Hepatocyte (in vitro differentiated cells): ENCODE results near the gene RC3H1. TPM values are rescaled to one million over a fixed set of nuclear protein-coding genes. Genes with fewer than 3 reads are reported as not detected.
"Not testable (repeated sequence)": the region's sequence is repeated elsewhere in the genome, so short reads cannot be mapped to it uniquely, and the experiment has no call there.

Experiments
- DNase-seq: peaks from one replicate; pipeline ENCODE4 v3.0.0-alpha.2; 2016; ENCODE audit warnings: low spot score
- H2AFZ ChIP-seq: fragments of 200-600 bp; sonication (generic); 2 replicates; pipeline ENCODE4 v1.6.0; 2016; ENCODE audit warnings: antibody characterized with exemption, mild to moderate bottlenecking
- H3K27ac ChIP-seq: fragments of 200-600 bp; sonication (generic); 2 replicates; pipeline ENCODE4 v1.5.1; 2016; ENCODE audit warnings: mild to moderate bottlenecking
- H3K27me3 ChIP-seq: fragments of 200-600 bp; sonication (generic); 2 replicates; pipeline ENCODE4 v1.6.1; 2016
- H3K36me3 ChIP-seq: fragments of 200-600 bp; sonication (generic); replicated peaks from 2 replicates; pipeline ENCODE4 v1.5.1; 2016; ENCODE audit warnings: low read depth; ENCODE audit not compliant: insufficient read depth
- H3K4me1 ChIP-seq: fragments of 200-600 bp; sonication (generic); 2 replicates; pipeline ENCODE4 v1.5.1; 2016; ENCODE audit warnings: mild to moderate bottlenecking, moderate library complexity; ENCODE audit not compliant: insufficient read depth
- H3K4me2 ChIP-seq: fragments of 200-600 bp; sonication (generic); 2 replicates; pipeline ENCODE4 v1.6.0; 2016
- H3K4me3 ChIP-seq: fragments of 200-600 bp; sonication (generic); 2 replicates; pipeline ENCODE4 v1.5.1; 2016; ENCODE audit warnings: mild to moderate bottlenecking
- H3K79me2 ChIP-seq: fragments of 200-600 bp; sonication (generic); 2 replicates; pipeline ENCODE4 v1.6.0; 2017; ENCODE audit warnings: mild to moderate bottlenecking
- H3K9me2 ChIP-seq: fragments of 200-600 bp; sonication (generic); replicated peaks from 2 replicates; pipeline ENCODE4 v1.6.0; 2017; ENCODE audit warnings: mild to moderate bottlenecking; ENCODE audit not compliant: insufficient read depth
- H3K9me3 ChIP-seq: fragments of 200-600 bp; sonication (generic); 2 replicates; pipeline ENCODE4 v1.5.1; 2016; ENCODE audit warnings: low read depth, mild to moderate bottlenecking
- H4K20me1 ChIP-seq: fragments of 200-600 bp; sonication (generic); 2 replicates; pipeline ENCODE4 v1.6.0; 2016; ENCODE audit warnings: mild to moderate bottlenecking; ENCODE audit not compliant: insufficient read depth, poor library complexity, severe bottlenecking
- EZH2 ChIP-seq: fragments of 200-600 bp; sonication (generic); IDR thresholded peaks from 2 replicates; pipeline ENCODE4 v1.6.1; 2016; ENCODE audit warnings: antibody characterized with exemption, mild to moderate bottlenecking, borderline replicate concordance
- EZH2phosphoT487 ChIP-seq: fragments of 200-600 bp; sonication (generic); IDR thresholded peaks from one replicate; pipeline ENCODE4 v1.6.1; 2018; ENCODE audit warnings: antibody characterized with exemption, mild to moderate bottlenecking, low read depth, moderate library complexity; ENCODE audit not compliant: unreplicated experiment, severe bottlenecking
- WGBS: methylation state at CpG from one replicate; pipeline ENCODE4 v1.1.6; 2016; ENCODE audit warnings: low lambda C conversion rate; ENCODE audit errors: missing lambda C conversion rate; 5-methylcytosine and 5-hydroxymethylcytosine counted together
- polyA plus RNA-seq: library from polyadenylated mRNA; unstranded; fragments of >200 nt; fragmentation: Nextera tagmentation; extraction: Ambion mirVana; gene quantifications from 2 replicates; pipeline ENCODE4 v1.2.1, GENCODE V29; 2016
- total RNA-seq: library from RNA; depleted of rRNA; stranded (reverse); fragments of >200 nt; gene quantifications from 2 replicates; pipeline ENCODE4 v1.2.3, GENCODE V29; 2014
- TF ChIP-seq, protein P1 (sequence below): fragments of 200-600 bp; sonication (generic); IDR thresholded peaks from 2 replicates; pipeline ENCODE4 v1.5.1; 2016; ENCODE audit warnings: antibody characterized with exemption, mild to moderate bottlenecking; ENCODE audit not compliant: poor library complexity

RC3H1 gene
- total and polyA plus RNA-seq, 2 experiments from 2014 or later: 5.9 to 32.6 TPM

DNA sequence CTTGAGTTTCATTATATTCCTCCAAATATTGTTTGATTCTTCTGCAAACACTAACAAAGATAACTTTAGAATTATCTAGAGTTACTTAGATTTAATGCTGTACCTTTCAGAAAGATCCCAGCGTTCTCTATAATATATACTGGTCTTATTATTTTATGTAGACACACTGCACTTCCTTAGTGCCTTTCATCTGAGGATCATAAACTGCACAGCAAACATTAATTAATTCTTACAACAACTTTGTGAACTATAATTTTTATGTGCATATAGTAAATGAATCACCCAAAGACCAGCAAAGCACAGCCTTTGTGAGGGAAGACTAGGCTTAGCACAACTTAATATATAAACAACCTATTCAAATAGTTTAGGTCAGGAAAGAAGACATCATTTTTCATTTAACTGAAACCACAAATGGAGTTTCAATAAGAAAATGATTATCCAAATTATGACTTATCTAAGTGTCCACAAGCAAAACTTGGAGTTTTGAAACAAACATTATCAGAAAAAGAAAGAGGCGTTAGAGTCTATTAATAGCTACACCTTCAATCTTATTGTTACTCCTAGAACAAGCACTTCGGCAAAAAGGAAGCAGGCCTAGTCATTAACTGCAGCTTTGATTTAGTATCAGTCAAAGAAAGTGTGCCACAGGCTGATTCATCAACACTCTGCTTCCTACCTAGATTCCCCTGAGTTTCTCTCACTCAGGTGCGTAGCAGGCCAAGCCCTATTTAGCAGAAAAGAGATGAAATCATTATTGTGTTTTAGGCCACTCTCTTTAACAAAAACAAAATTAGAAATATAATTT lies 22.5 kb upstream of the RC3H1 start:
- Histone ChIP-seq H3K79me2 (no peaks in the 10 kb centered on the region), H3K36me3 (no peaks in the 10 kb centered on the region), H3K4me3 (no peak overlapping the region), H3K4me1 (no peaks in the 10 kb centered on the region), H2AFZ (no peak overlapping the region), H3K9me3 (no peaks in the 10 kb centered on the region), H3K27me3 (no peaks in the 10 kb centered on the region), H3K9me2 (no peaks in the 10 kb centered on the region), H3K4me2 (no peak overlapping the region), H3K27ac (no peak overlapping the region), H4K20me1 (no peaks in the 10 kb centered on the region)
- no peak for DNase-seq
- 69% methylated on average over 4 of the region's 4 CpGs for WGBS
- TF ChIP-seq, protein P1, sequence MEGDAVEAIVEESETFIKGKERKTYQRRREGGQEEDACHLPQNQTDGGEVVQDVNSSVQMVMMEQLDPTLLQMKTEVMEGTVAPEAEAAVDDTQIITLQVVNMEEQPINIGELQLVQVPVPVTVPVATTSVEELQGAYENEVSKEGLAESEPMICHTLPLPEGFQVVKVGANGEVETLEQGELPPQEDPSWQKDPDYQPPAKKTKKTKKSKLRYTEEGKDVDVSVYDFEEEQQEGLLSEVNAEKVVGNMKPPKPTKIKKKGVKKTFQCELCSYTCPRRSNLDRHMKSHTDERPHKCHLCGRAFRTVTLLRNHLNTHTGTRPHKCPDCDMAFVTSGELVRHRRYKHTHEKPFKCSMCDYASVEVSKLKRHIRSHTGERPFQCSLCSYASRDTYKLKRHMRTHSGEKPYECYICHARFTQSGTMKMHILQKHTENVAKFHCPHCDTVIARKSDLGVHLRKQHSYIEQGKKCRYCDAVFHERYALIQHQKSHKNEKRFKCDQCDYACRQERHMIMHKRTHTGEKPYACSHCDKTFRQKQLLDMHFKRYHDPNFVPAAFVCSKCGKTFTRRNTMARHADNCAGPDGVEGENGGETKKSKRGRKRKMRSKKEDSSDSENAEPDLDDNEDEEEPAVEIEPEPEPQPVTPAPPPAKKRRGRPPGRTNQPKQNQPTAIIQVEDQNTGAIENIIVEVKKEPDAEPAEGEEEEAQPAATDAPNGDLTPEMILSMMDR: no peak
- TF ChIP-seq EZH2 (no peak), EZH2phosphoT487 (no peak)

DNA sequence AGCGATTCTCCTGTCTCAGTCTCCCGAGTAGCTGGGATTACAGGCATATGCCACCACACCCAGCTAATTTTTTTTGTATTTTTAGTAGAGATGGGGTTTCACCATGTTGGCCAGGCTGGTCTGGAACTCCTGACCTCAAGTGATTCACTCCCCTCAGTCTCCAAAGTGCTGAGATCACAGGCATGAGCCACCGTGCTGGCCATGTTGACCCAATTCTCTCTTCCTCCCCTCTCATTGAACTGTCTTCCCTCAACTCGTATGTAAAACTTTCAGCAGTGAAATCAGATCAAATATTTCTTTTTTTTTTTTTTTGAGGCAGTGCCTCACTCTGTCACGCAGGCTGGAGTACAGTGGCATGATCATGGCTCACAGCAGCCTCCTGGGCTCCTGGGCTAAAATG lies 20.4 kb upstream of the RC3H1 start:
- H3K79me2 ChIP-seq, H3K36me3 ChIP-seq, H3K4me1 ChIP-seq, H4K20me1 ChIP-seq, H3K4me3 ChIP-seq, H3K27ac ChIP-seq, H3K9me2 ChIP-seq, H3K27me3 ChIP-seq, H3K9me3 ChIP-seq, DNase-seq, H3K4me2 ChIP-seq, H2AFZ ChIP-seq: not testable (repeated sequence)
- WGBS: 92% methylated on average over 5 of the region's 5 CpGs

DNA sequence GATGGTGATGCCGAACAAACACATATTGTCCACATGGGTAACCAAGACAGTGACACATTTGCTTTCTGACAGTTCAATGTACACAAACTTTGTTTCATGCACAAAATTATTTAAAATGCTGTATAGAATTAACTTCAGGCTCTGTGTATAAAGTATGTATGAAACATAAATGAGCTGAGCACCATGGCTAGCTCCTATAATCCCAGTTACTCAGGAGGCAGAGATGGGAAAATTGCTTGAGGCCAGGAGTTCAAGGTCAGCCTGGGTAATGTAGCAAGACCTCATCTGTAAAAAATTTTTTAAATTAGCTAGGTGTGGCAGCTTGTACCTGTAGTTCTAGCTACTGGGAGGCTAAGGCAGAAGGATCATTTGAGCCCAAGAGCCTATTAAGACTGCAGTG lies 19.2 kb upstream of the RC3H1 start:
- H4K20me1 ChIP-seq: no peaks in the 10 kb centered on the region
- no peak overlapping the region for H3K27ac ChIP-seq
- H3K27me3 ChIP-seq: no peaks in the 10 kb centered on the region
- H3K9me3 ChIP-seq: no peaks in the 10 kb centered on the region
- H3K36me3 ChIP-seq: no peaks in the 10 kb centered on the region
- H2AFZ ChIP-seq: no peak overlapping the region
- no peak overlapping the region for H3K4me3 ChIP-seq
- H3K79me2 ChIP-seq: no peaks in the 10 kb centered on the region
- no peak for TF ChIP-seq EZH2
- WGBS: 92% methylated on average over 1 of the region's 1 CpG
- no peak for DNase-seq
- no peaks in the 10 kb centered on the region for H3K9me2 ChIP-seq
- no peak overlapping the region for H3K4me2 ChIP-seq
- no peaks in the 10 kb centered on the region for H3K4me1 ChIP-seq

DNA sequence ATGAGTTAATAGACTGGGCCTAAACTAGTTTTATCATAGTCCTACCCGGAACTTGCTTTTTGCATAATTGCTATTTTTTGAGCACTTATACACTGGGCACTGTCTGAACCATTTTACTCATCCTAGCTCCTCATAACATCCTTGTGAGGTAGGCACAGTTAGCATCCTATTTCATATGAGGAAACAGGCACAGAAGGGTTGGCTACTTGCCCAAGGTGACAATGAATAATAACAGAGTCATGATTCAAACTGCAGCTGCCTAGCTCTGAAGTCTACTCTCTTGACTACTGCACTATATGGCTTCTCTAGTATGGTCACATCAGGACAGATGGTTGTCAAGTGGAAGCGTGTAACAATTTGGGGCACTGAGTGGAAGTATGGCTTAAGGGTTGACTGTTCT lies 18.2 kb upstream of the RC3H1 start:
- TF ChIP-seq EZH2 (no peak), EZH2phosphoT487 (no peak)
- TF ChIP-seq, protein P1: no peak
- H3K79me2 ChIP-seq: no peaks in the 10 kb centered on the region
- H3K4me3 ChIP-seq: no peak overlapping the region
- no peaks in the 10 kb centered on the region for H3K9me3 ChIP-seq
- peak; percentile 12 for DNase-seq
- no peaks in the 10 kb centered on the region for H3K9me2 ChIP-seq
- no peaks in the 10 kb centered on the region for H4K20me1 ChIP-seq
- H2AFZ ChIP-seq: no peak overlapping the region
- WGBS: 95% methylated on average over 2 of the region's 2 CpGs
- H3K4me2 ChIP-seq: no peak overlapping the region
- no peaks in the 10 kb centered on the region for H3K27me3 ChIP-seq
- H3K4me1 ChIP-seq: no peaks in the 10 kb centered on the region
- H3K27ac ChIP-seq: no peak overlapping the region
- no peaks in the 10 kb centered on the region for H3K36me3 ChIP-seq
